Mononuclear cell (primary cell): Measurements from ENCODE around the gene APBB3. TPM values are rescaled to one million over a fixed set of nuclear protein-coding genes. Genes with fewer than 3 reads are reported as not detected.

Experiments used
- H3K27me3 ChIP-seq: 2 replicates; pipeline ENCODE4 v1.6.0; 2011; ENCODE audit warnings: low read length, control low read depth; ENCODE audit not compliant: insufficient read depth
- H3K4me1 ChIP-seq: 2 replicates; pipeline ENCODE4 v1.5.1; 2011; ENCODE audit warnings: mild to moderate bottlenecking, low read length, control low read depth; ENCODE audit not compliant: insufficient read depth
- H3K4me3 ChIP-seq: 2 replicates; pipeline ENCODE4 v1.5.1; 2011; ENCODE audit warnings: mild to moderate bottlenecking, low read length, moderate library complexity
- H3K9me3 ChIP-seq: 2 replicates; pipeline ENCODE4 v1.5.1; 2011; ENCODE audit warnings: low read depth, mild to moderate bottlenecking, control low read depth, low read length
- total RNA-seq: library from RNA; depleted of rRNA; stranded (reverse); fragments of >200 nt; gene quantifications from one replicate; pipeline ENCODE4 v1.2.3, GENCODE V29; 2012

The APBB3 gene
- total RNA-seq, 1 donor, result 24.2 TPM

DNA sequence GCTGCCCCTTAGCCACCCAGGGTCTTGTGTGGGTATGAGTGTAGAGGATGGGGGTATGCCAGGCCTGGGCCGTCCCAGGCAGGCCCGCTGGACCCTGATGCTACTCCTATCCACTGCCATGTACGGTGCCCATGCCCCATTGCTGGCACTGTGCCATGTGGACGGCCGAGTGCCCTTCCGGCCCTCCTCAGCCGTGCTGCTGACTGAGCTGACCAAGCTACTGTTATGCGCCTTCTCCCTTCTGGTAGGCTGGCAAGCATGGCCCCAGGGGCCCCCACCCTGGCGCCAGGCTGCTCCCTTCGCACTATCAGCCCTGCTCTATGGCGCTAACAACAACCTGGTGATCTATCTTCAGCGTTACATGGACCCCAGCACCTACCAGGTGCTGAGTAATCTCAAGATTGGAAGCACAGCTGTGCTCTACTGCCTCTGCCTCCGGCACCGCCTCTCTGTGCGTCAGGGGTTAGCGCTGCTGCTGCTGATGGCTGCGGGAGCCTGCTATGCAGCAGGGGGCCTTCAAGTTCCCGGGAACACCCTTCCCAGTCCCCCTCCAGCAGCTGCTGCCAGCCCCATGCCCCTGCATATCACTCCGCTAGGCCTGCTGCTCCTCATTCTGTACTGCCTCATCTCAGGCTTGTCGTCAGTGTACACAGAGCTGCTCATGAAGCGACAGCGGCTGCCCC is 2.9 kb upstream of the APBB3 start:
- Histone ChIP-seq H3K4me3 (no peak overlapping the region), H3K9me3 (no peaks in the 10 kb centered on the region), H3K4me1 (peaks cover 58% of the 10 kb centered on the region), H3K27me3 (no peaks in the 10 kb centered on the region)

DNA sequence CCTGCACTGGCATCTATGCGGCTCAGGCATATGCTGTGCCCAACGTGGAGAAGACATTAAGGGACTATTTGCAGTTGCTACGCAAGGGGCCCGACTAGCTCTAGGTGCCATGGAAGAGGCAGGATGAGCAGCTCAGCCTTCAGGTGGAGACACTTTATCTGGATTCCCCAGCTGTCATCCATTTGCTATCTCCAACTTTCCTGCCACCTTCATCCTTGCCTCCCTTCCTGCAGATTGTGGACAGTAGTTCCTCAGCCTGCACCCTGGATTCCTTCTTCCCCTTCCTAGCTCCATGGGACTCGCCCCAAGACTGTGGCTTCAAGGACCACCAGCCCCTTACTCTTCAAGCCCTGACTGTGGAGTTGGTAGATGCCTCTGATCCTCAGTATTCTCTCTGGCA is 2.3 kb upstream of the APBB3 start:
- Histone ChIP-seq H3K27me3 (no peaks in the 10 kb centered on the region), H3K4me3 (no peak overlapping the region), H3K4me1 (peaks cover 58% of the 10 kb centered on the region), H3K9me3 (no peaks in the 10 kb centered on the region)

DNA sequence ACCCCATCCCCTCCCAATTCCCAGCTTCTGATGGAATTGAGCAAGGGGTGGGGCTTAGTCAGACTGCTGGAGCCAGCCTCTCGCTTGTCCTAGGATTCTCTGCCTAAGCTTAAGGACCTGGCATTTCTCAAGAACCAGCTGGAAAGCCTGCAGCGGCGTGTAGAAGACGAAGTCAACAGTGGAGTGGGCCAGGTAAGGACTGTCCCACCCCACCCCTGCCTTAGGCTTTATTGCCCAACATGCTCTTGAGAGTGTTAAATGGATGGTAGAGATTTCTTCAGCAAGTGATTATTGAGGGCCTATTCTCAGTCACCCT is 1.3 kb upstream of the APBB3 start:
- Histone ChIP-seq H3K9me3 (no peaks in the 10 kb centered on the region), H3K27me3 (no peaks in the 10 kb centered on the region), H3K4me3 (no peak overlapping the region), H3K4me1 (peaks cover 58% of the 10 kb centered on the region)

DNA sequence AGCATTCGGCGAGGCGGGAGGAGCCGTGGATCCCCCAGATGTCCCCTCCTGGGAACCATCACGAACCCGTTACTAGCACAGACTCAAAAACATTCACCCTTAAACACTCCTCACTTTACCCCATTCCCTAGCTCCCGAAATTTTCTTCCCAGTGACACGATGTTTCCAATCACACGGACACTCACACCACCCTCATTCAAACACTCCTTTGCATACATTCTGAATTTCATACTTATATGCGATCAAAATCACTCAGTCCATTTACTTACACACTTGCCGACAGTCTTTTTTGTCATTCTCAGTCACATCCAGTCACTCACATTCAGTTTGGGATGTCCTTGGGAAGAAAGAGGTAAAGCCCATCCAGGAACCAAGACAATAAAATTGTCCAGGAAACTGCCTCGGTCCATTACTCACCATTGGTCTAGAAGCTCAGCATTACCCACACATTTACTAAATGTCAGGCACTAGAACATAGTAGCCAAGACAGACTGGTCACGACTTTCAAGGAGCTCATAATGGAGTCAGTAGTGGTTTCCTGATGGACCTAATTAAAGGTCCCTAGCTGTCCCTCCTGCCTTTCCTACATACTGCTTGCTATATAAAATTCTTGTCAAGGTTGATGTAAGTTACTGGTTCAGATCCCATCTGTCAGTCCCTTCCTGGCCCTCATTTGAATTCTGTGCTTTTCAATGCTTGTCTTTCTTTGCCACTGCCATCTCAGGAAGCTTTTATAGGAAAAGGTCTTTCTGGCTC is 804 bp upstream of the APBB3 start:
- Histone ChIP-seq H3K27me3 (no peaks in the 10 kb centered on the region), H3K4me3 (peak overlapping the region; percentile 77), H3K4me1 (peaks cover 55% of the 10 kb centered on the region), H3K9me3 (no peaks in the 10 kb centered on the region)

DNA sequence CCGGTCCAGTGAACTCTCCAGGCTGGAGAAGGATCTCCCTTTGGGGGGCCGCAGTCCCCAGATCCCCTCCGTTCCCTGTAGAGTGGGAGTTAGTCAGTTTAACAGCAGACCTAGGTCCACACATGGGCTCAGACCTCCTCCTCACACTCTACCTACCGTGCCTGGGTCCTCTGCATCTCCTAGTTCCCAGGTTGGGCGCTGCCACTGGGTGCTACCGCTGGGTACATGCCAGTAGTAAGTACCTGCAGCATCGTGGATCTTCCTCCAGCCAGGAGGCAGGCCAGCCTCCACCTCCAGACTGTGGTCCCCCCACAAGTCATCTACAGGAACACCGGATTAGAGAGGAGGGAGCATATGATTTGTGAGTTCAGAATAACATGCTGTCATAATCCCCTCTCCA is 802 bp downstream of the APBB3 start:
- peak overlapping the region; percentile 77 for H3K4me3 ChIP-seq

DNA sequence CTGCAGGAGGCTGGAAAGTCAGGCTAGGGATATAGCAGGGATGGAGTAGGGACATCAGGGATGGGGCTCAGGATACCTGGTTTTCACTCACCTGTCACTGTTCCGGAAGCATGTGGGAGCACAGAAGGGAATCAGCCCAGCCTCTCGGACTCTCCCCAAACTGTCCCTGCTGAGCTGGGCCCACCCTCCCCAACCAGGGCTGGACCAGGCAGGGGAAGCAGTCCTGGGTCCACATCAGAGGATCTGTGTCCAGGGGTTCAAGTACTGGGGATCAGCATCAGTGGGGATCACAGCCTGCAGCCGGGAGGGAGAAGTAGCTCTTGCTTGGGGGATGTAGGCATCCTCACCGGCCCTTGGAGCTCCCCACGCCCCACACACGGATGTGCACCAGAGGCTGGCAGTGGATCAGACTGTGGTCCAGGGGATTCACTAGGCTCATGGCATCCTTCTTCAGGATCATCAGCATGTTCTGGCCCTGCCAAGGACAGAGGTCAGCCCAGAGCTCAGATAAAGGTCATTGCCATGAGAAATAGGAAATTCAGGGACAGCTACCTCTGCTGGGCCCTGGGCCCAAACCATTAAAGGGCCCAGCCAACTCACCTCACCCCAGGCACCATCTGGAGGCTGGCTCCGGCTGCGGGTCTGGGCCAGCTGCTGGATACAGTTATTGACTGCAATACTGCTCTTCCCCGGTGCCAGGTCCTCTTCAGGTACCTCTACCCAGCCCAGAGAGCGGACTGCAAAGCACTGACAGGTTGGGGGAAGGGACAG is 2.5 kb downstream of the APBB3 start:
- Histone ChIP-seq H3K4me3 (no peak overlapping the region), H3K4me1 (peaks cover 39% of the 10 kb centered on the region), H3K9me3 (no peaks in the 10 kb centered on the region), H3K27me3 (no peaks in the 10 kb centered on the region)

More for the DNA sequence above, 802 bp downstream of the APBB3 start:
- H3K9me3 ChIP-seq, result no peaks in the 10 kb centered on the region
- H3K4me1 ChIP-seq, result peaks cover 39% of the 10 kb centered on the region
- no peaks in the 10 kb centered on the region for H3K27me3 ChIP-seq

DNA sequence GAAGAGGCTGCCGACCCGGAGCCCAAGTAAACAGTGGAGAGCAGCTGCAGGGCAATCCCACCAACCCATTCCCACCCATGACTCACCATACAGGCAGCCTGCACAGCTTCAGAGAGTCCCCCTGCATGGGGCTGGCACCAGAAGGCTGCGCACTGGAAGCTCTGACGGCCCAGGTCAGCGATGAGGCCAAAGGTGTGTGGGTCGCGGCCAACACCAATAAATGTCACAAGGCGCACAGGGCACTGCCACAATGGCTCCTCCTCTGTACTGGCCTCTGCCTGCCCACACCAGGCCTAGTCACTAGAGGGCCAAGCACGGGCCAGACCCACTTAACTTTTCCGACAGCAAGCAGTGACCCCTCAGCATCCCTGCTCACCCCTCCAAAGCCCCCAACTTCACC is 4.2 kb downstream of the APBB3 start:
- H3K4me3 ChIP-seq, result no peak overlapping the region
- H3K4me1 ChIP-seq, result peaks cover 38% of the 10 kb centered on the region
- no peaks in the 10 kb centered on the region for H3K9me3 ChIP-seq
- H3K27me3 ChIP-seq, result no peaks in the 10 kb centered on the region

DNA sequence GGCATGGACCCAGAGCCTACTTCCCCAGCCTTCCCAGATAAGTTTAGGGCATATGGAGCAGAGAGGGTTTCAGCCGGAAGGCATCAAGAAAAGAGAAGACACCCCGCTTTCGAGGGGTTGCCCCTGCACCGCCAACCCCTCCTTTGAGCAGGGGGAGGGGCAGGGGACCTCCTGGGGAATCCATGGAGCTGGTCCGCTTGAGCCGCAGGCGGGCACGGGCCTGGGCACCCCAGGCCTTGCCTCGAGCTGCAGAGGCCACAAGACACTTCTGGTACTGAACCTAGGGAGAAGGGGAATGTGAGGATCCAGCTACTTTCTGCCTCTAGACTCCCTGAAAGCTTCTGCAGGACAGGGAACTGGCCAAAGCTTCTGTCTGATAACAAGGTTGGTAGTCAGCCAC is 5.9 kb downstream of the APBB3 start:
- H3K4me1 ChIP-seq, result peaks cover 45% of the 10 kb centered on the region
- no peak overlapping the region for H3K4me3 ChIP-seq
- no peaks in the 10 kb centered on the region for H3K27me3 ChIP-seq
- H3K9me3 ChIP-seq, result no peaks in the 10 kb centered on the region

DNA sequence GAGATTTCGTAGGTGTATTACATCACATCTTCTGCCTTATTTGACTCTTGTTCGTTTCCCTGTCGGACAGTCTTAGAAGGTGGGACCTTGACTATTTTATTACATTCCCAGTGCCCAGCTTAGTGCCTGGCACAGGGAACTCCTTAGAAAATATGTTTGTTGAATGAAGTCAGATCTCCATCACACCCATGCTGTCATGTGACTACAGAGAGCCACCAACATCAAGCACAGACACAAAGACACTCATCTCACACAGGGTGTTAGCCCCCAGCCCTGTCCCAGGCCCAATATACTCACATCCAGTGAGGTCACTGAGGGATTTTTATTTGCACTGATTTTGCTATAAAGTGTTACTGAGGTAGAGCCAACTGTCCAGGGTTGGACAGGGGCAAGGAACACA is 6.4 kb downstream of the APBB3 start:
- Histone ChIP-seq H3K4me1 (peaks cover 46% of the 10 kb centered on the region), H3K9me3 (no peaks in the 10 kb centered on the region), H3K4me3 (no peak overlapping the region), H3K27me3 (no peaks in the 10 kb centered on the region)

DNA sequence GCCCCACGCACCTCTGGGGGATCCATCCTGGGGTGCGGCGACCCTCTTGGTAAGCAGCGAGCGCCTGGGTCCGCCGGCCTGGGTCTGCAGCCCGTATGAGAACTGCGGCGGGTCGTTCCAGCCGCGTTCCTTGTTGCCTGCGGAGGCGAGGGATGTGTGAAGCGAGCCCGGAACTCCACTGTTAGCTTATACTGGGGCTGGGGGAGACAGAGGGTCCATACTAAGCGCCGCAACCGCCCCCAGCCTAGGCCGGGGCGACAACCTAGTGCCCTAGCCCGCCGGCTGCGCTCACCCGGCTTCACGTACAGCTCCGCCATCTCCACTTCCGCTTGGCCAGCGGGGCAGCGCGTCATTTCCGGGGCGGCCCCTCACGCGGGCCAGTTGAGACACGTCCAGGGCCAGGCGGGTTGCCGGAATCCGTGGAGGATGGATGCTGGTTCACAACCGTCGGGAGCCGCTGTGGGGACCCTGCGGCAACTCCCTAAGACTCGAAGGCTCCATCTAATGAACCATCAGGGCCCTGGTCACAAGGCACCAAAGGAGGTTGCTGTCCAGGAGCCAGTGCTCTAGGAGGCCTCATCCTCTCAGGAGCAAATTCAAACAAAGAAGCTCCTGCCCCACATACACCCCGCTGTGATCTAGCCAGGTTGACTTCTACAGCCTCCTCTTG is 7.1 kb downstream of the APBB3 start, which contains the start of gene SRA1:
SRA1 (minus strand) TSS at position 338 of the 670 bp plus-strand sequence; CDS start at position 317, 21 bp downstream.
- Histone ChIP-seq H3K4me1 (peaks cover 46% of the 10 kb centered on the region), H3K9me3 (no peaks in the 10 kb centered on the region), H3K4me3 (peak within 1 kb of the TSS; percentile 73), H3K27me3 (no peaks in the 10 kb centered on the region)

DNA sequence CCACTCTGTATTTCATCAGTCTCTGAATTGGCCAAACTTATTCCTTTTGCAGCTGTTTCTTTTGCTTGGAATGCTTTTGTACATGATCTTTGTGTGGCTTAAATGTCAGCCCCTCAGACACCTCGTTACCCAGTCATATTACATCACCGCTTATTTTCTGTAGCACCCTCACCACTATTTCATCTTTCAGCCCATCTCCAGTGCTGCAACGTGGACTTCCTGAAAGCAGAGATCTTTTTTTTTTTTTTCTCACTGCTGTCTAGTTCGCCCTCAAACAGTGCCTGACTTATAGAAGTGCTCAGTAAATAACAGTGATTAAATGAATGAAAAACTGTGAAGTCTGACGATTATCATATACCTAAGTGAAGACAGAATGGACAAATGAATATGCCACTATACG is 8.0 kb downstream of the APBB3 start:
- Histone ChIP-seq H3K27me3 (no peaks in the 10 kb centered on the region), H3K4me1 (peaks cover 46% of the 10 kb centered on the region), H3K9me3 (no peaks in the 10 kb centered on the region), H3K4me3 (peak overlapping the region; percentile 73)

DNA sequence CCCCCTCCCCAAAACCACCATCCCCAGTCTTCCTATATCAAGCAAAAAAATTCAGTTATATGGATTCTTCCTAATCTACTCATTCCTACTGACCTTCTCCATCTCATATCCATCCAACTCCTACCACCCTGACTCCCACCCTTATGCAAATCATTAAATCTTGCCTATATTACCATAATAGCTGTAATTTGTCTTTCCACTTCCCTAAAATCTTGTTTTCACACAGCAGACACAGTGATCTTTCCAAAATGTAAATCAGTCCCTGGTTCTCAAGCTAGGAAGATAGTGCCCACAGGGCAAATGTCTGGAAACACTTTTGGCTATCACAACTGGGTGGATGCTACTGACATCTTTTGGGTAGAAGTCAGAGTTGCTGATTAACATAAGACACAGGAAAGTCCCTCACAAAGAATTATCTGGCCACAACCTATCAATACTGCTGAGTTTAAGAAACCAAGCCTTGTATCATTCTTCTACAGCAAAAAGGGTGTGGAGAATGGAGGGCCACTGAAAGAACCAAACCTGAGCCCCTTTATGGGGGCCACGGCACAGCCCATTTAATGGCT is 8.6 kb downstream of the APBB3 start:
- Histone ChIP-seq H3K9me3 (no peaks in the 10 kb centered on the region), H3K27me3 (no peaks in the 10 kb centered on the region), H3K4me3 (peak overlapping the region; percentile 73), H3K4me1 (peaks cover 46% of the 10 kb centered on the region)

DNA sequence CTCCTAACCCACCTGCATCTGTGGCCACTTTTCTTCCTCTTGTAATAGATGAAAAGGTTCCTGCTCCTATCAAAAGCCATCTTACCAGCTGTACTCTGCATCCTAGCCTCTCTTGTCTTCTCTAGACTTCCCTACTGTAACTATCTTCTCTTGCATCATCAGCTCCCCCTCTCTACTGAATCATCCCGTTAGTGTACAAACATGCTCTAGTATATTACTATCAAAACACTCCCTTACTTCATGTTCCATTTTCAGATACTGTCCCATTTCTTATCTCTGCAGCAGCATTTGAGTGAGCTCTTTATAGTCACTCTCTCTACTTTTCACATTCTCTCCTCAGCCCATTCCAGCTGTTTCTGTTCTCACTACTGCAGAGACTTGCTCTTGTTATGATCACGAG is 9.9 kb downstream of the APBB3 start:
- Histone ChIP-seq H3K4me3 (no peak overlapping the region), H3K9me3 (no peaks in the 10 kb centered on the region), H3K27me3 (no peaks in the 10 kb centered on the region), H3K4me1 (peaks cover 50% of the 10 kb centered on the region)

DNA sequence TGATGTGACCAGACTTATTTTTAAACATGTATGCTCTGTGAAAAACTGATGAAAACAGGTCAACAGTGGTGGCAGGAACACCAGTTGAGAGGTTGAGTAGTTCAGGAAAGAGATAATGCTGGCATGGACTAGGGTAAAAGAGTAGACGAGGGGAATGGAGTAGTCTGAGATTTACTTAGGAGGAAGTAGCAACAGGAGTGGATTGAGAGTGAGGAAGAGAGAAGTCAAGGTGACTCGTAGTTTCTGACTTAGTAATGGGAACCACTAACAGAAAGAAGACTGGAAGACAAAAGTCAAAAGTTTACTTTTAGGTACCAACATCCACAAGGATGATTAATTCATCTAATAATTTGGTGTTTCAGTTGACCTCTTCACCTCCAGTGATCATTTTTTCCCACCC is 10.7 kb downstream of the APBB3 start:
- Histone ChIP-seq H3K4me3 (no peak overlapping the region), H3K27me3 (no peaks in the 10 kb centered on the region), H3K4me1 (peaks cover 58% of the 10 kb centered on the region), H3K9me3 (no peaks in the 10 kb centered on the region)

DNA sequence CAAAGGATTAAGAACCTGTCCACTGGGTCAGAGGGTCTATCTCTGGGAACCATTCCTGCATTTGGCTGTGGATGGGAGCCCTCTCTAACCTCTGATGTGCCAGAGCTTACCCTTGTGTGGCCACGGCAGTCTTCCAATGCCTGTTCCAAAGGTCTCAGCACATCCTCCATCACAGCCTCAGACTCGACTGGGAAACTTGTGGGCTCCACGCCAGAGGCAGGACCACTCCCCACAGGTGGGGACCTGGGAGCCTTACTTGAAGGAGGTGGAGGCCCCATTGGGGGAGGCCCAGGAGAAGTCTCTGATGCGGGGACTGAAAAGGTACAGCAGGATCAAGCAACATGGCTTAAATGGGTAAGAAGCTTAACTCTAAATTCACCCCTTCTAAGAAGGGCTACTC is 12.5 kb downstream of the APBB3 start:
- H3K27me3 ChIP-seq, result no peaks in the 10 kb centered on the region
- H3K4me3 ChIP-seq, result no peak overlapping the region
- H3K4me1 ChIP-seq, result peaks cover 66% of the 10 kb centered on the region
- H3K9me3 ChIP-seq, result no peaks in the 10 kb centered on the region
